Stimulated activated CD4-positive, alpha-beta T cell treated with anti-CD3 and anti-CD28 coated beads, Interleukin-4, amount 100 ng/mL, for 4 hours (primary cell): ENCODE measurements around the gene BTBD16.

Source experiments
- DNase-seq, 2 experiments: peaks; one replicate each; pipeline ENCODE4 v3.0.0-alpha.2; 2020

BTBD16 gene

DNA sequence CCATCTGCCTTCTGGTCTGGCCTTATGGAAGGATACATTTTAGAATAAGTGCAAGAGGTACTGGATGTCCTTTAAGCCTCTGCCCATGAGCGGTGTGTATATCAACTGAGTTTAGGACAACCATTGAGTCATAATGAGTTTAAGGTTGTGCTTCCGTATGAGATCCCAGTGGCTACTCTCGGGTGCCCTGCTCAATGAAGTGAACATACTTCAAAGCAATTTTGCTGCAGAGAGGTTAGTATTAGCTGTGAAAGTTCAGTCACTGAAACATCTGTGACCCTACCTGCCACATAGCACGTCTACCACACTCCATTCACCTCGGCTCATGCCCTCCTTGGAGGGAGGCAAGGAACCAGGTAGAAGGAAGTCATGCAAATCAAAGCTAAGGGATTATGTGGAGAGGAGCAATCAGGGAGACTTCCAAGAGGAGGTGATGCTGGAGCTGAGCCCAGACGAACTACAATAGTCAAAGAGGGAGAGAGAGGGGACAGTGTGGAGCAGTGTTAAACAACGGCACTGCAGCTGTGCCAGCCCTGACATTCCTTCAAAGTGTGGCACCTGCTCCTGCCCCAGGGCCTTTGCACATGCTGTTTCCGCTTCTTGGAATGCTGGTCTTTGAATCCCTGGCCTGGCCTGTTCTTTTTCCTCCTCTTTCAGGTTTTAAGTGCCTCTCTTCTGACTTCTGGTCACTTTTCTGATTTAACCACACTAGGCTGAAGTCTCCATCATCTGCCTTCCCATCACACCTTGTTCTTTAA, 25.4 kb downstream of the BTBD16 start:
- no peak for DNase-seq

DNA sequence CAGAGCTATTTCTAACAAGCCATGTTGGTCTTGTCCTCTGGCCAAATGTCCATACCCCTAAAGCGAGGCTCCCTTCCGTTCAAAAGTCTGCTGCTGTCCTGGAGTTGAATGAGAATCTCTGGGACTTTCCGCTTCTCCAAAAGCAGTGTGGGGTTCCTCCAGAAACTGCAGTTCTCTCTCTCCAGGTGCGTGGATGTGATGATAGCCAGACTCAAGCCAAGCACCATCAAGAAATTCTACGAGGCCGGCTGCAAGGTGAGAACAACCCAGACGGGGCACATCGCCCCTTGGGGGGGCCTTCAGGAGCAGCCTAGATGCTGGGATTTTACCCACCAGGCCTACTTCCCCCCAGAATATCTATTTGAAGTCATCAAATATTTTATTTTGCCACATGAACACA, 26.5 kb downstream of the BTBD16 start:
- DNase-seq = no peak

DNA sequence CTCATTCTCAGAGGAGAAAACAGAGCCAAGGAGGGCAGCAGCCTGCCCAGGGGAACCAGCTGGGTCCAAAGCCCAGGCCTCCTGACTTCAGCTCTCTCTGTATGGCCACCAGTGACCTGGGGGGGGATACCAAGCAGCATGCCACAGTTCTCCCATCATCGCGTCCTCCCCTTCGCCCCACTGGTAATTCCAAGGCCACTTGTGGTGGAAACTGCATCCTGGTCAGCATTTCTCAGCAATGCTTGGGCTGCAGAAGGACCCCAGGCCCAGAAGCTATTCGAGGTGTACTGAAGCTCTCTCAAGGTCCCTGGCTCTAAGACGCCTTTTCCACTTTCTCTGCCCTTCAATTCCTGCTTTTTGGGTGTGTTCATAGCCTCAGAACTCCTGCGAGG, 27.1 kb downstream of the BTBD16 start:
- DNase-seq = no peak

DNA sequence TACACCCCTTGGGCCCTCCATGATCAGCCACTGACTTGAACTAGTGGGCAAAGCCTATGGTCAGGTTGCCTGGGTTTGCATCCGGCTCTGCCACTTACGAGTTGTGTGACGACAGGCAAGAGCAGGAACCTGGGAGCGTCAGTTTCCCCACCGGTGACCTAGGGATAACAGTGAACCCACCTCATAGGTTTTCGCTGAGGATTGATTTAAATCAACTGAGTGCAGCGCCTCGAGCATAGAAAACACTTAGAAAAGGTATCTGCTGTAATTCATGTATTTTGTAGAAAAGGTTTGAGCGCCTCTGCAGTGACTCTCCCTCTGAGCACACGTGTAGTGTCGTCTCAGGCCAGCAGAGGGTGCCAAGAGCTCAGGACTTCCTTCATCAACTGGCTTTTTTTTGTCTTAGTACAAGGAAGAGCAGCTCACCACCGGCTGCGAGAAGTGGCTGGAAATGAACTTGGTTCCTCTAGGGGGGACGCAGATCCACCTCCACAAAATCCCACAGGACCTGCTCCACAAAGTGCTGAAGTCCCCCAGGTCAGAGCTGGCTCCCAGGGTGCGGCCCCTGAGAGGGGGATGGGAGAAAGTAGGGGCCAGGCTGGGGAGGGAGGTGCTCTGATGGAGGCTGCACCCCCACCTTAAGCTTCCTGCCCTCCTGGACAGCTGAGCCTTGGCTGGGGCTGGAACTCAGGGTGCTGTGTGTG, 27.7 kb downstream of the BTBD16 start:
- peak; percentile 41 to 57 for DNase-seq

DNA sequence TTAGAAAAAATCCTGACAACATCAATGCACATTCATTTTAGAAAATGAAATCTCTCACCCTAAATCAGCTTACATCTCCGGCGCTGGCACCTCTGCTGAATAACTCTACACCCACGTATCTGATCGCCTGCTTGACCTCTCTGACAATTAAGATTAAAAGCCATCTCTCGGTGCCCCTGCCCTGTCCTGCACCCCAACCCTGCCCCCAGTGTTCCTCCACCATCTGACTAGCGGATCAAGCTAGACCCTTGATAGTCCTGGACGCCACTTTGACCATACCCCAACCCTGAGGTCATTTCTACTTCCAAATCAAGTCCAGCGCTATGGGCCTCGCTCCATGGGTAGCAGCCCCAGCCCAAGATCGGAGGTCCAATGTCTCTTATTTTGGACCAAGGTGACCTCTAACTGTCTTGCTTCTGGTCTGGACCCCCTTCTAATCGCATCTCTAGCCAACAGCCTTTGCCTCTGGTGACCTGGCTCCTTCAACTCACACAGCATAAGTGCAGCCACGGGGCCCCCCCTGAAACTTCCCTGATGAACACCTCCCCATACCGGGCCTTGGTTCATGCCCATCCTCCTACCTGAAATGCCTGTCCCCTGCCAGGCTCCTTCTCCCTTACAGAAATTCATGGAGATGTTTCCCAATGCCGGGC, 28.5 kb downstream of the BTBD16 start:
- no peak for DNase-seq

DNA sequence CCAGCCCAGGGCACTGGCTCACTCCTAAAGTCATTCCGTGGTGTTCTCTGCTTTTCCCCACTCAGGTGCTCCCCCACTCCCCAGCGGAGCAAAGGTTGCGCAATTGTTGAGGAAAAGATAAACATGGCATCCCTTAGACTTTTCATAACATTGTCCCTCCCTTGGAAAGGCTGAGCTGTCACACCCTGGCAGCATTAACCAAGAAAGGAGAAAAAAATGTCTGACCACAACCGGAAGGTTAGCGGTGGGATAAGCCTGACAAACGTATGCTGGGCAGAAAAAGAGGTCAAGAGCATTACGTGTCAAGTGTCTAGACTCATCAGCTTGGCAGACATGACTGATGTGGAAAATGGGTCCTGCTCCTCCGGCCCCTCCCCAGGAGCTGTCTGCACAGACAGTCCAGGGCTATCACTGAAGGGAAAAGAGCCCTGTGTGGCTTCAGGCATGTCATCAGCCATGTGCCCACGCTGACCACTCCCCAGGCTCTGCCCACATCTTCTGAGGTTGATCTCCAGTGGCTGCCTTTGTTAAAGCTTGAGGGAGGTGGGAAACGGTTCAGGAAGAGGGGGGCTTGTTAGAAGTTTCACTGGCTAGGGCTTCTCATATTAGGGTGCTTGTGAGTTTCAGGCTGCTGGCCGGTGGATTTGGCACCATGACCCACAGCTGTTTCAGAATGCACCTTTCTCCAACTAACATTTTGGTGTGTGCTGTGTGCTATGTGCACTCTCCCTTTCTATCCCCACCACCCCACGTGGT, 30.1 kb downstream of the BTBD16 start:
- no peak for DNase-seq

DNA sequence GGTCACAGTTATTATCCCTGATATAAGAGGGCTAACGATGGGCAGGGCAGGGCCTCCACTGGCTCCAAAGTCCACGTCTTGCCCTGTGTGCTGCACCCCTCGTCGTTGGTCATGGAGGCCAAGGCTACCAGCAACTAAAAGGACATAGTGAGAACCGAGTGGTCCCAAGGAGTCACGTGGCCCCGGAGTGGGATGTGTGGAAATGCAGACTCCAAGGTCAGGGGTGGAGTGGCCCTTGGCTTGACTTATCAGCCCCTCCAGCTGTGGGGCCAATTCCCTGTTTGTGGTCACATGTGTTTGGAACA, 30.7 kb downstream of the BTBD16 start:
- DNase-seq = no peak

DNA sequence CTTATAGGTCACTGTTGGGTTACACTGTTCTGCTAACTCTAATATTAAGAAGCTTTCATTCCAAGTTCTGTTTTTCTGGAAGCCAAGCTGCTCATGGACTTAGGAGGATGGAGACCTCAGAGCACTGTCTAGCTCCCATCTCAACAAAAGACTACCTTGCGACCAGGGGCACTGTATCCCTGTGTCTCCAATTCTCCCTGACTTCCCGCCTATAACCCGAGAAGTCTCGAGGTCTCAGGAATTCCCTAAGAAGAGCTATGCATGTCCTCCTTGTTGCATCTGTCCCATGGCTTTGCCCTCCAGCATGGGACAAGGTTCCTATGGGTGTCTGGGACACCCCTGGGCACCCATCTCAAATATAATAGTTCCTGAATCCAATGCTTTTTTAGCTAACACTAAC, 31.2 kb downstream of the BTBD16 start:
- DNase-seq = no peak

DNA sequence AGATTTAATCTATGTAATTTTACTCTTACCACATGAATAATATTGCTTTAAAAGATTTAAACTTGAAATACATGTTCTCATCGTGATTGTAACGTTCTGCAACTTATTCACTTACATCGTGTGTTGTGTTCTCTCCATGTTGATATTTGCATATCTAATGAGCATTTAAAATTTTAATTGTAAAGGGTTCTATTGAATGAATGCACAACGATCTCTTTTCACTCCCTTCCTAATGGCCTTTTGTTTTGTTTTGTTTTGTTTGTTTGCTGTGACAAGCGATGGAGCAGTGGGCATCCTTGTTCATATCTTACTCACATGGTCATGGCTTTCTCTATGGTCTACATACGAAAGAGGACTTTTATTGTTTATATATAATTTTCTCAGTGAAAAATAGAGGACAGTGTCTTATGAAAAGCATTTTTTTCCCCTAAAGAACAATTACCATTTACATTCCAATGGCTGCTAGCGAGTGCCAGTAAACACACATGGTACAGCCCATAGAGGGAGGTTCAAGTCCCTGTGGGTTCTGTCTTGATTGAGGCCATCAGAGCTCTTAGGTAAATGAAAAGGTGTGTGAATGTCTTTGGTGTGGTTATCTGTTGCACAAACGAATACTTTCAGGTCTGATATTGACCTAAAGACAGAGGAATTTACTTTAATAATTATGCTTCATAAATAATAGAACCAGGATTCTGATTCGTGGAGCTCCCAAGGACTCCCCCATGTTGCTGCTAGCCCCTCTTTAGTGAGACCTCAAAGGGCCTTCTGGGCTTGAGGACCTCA, 32.4 kb downstream of the BTBD16 start:
- no peak for DNase-seq

DNA sequence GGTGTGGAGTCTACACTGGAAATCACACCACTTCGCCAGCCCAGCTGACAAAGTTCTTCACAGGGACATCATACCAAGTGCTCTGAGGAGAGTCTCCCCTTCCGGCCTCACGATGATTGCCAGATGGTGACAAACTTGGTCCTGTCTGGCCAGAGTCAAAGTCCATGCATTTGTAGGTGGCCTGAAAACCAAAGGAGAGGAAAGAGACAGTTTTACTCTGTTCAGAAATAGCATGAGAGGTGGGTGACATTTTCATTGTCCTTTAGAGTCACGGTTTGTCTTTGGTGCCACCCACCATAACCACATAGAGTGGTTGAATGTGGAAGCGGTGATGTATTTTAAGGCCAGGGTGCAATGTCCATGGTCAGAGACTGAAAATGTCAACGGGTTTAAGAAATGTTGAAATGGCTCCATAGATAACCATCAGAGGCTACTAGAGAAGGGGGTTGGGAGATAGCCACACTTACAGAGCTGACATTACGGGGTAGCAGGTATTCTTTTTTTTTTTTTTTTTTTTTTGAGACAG, 33.0 kb downstream of the BTBD16 start:
- no peak for DNase-seq

DNA sequence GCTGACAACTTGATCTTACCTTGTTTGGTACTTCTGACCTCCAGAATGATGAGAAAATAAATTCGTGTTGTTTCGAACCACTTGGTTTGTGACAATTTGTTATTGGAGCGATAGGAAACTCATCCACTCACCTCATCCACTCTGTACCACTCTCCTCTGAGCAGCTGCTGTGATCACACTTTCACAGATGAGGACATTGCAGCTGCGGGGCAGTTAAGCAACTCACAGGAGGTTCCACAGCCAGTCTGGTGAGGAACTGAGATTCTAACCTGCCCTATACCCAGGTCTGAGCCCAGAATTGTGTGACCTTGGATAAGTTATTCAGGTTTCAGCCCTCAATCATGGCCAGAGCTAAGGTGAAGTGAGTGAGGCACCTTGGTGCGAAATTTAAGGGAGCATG, 35.2 kb downstream of the BTBD16 start:
- no peak for DNase-seq

DNA sequence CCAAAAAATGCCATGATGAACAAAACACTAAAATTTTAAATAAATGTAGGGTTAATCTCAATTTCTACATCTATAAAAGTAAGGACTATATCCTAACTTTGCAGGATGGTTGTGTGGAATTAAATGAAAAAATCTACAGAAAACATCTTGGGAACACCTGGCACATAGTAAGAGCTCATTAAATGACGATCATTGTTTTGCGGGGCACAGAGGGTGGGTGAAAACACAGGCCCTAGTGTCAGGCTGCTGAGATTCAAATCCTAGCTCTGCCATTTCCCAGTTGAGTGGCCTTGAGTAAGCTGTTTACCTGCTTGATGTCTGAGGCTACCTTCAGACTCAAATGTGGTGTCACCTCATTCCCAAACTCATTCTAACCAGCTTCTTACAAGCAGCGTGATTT, 35.6 kb downstream of the BTBD16 start:
- no peak for DNase-seq

DNA sequence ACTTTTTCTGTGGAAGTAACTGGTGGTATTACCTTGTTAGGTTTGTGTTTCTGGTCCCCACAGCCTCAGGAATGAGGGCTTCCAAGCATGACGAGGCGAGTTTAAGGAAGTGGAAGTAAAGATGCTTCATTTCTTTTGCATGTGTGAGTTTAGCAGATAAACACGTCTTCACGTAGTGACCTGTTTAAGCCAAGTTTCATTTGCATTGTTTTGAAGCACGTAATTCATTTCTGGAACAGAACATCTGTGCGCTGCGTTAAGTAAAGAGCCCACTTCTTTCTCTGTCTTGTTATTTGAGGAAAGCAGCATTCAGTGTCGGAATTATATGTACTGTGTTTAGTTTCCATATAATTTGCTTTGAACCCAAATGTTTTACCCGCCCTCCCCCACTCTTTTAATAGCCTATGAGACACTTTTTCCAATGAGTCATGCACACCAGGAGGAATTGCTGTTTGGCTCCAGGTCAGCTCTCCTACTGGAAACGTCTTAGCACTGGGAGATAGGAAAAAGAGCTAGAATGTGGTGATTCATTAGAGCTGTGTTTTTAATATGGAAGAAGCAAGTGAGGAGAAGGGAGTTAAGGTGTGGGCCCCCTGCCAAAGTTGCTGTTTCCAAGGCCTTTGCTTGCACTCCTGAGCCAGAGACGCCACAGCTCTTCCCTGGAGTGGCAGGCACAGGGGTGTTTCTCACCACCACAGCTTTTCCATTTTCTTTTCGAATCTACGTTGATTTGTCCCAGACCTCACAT, 36.7 kb downstream of the BTBD16 start:
- DNase-seq = no peak

DNA sequence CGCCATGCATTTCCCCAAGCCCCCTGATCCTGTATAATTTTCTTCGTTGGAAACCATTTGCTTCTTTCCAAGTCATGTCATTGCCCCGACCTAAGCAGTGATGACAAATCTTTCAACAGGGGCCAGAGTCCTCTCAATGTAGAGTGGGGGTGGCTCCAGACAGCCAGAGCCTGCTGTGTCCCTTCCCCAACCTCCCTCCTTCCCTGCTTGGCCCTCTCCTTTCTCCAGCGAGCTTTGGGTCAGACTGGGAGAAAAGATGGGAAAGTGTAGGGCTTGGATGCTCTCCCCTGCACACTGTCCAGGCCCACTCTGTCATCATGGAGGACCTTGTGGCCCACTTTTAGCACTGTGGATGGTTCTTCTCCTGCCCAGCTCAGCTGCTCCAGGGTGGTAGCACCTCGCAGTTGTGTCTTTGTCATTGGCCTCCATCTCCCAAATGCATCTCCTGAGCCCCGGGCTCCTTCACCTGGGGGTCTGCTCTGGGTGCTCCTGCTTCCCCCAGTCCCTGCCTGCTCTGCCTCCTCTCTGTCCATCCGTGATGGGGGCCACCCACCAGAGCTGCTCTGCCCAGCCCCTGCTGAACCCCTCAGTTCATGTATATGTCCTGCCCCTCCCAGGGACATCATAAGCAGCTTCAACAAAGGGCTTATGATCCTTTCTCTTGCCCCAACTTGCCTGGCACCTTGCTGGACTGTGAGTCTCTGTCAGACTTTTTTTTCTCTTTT, 37.5 kb downstream of the BTBD16 start:
- DNase-seq = no peak

DNA sequence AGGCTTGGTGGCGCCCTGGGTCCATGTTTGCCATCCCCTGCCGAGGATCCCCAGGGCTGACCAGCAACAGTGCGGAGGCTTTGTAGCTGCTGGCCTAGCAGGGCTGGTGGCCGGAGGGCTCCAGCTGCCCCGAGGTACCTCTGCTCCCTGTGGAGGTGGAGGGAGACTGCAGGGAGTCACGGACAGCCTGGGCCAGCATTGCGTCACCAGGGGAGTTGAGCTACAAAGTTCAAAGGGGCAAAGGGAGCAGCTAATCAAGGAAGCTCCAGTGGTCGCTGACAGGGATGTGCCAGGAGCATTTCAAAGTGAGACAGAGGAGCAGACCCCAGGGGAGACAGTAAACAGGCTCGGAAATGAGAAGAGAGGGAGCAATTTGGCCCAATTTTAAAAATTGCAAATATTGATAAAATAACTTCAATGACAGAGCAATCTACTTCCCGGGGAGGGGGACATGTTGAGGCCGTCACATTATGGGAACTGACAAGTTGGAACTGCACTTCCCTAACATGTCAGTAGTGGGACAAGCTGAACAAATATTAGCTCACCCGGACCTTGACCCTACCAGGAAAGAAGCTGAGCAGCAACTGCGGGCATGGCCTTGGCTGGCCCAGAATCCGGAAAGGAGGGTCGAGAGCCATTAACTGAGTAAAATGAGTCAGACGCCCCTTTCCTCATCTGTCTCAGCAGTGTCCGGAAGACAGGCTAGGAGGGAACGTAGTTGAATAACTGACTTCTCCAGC, 39.4 kb downstream of the BTBD16 start:
- no peak for DNase-seq

DNA sequence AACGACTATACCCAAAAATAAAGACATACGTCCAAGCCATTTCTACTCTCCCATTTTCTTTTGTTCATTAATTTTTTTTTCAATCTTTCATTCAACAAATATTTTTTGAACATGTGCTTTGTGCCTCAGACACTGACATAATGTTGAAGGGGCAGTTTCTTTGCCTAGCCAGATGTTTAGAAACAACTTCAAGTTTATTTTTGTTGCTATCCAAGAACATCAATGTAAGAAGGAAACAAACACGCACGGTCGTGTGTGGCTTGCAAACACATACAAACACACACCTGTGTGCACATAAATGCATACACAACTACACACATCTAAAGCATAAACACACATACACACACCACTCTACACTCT, 39.9 kb downstream of the BTBD16 start:
- no peak for DNase-seq

DNA sequence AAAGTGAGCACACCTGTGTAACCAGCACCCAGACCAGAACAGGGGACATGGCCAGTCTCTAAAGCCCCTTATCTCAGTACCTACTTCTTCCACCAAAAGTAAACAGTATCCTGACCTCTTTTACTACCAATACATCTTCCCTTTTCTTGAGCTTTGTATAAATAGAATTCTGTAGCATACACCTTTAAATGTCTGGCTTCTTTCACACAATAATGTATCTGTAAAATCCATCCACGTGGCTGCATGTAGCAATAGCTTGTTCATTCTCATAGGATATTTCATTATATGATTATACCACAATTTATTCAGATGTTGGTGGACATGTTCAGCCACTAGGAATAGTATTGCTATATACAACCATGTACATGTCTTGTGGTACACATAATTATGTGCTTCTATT, 40.6 kb downstream of the BTBD16 start:
- DNase-seq = no peak

DNA sequence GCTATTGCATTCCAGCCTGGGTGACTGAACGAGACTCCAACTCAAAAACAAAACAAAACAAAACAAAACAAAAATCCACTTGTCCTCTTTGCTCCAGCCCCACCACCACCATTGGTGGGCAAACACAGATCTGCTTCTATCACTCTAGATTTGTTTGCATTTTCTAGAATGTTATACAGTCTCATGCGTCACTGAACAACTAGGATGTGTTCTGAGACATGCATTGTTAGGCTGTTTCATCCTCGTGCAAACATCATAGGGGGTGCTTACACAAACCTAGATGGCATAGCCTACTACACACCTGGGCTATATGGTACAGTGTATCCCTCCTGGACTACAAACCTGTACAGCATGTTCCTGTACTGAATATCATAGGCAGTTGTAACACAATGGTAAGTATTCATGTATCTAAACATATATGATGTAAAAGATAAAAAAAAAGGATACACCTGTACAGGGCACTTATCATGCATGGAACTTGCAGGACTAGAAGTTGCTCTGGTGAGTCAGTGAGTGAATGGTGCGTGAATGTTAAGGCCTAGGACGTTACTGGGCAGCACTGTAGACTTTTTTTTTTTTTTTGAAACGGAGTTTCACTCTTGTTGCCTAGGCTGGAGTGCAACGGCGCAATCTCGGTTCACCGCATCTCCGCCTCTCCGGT, 45.3 kb downstream of the BTBD16 start:
- DNase-seq = no peak

DNA sequence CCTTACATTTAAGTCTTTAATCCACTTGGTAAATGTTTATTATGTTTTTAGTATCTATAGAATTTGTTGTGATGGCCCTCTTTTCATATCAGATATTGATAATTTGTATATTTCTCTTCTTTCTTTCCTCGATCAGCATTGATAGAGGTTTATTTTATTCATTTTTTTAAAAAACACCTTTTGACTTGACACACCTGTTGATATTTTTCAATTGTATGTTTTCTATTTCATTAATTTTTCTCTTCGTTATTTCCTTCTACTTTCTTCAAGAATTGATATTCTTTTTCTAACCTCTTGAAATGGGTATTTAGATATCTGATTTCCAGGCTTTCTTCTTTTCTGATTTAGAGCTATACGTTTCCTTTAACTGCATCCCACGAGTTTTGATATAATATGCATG, 50.9 kb downstream of the BTBD16 start:
- no peak for DNase-seq

DNA sequence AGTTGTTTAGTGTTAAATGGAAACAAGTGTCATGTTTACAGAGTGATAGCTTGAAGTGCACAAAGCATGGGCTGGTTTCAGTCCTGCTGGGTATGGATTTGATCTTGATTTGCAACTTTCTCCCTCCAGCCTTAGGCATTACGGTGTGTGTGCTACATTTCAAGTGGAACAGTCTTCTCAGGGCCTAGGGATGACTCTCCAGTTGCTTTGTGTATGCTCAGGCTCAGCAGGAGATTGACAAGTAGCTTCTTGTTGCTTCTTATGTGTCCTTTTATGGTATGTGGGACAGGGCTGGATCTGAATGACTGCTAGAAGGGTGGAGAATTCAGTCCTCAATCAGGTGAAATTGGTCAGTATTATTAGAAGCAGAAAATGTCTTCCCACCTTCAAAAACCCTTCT, 52.1 kb downstream of the BTBD16 start:
- DNase-seq = no peak
